Measurements from ENCODE around the gene PCBD2. TPM values are rescaled to one million over a fixed set of nuclear protein-coding genes. Genes with fewer than 3 reads are reported as not detected.

The PCBD2 gene
- total and polyA plus RNA-seq, 4 donors: 5.9 to 12.8 (median 10.3) TPM

GRCh38 chr5:134964359-134965270, 59.7 kb downstream of the PCBD2 start:
- TF ChIP-seq TAF1 (conservative IDR thresholded peaks at IDR 0.05) (no peak), NR2F2 (IDR thresholded peaks at IDR 0.05) (peak; percentile 67), HNF4G (IDR thresholded peaks at IDR 0.05) (no peak), EGR1 (IDR thresholded peaks at IDR 0.05; ENCODE audit: low read depth in 2 of 2) (no peak), CTCF (IDR thresholded peaks at IDR 0.05; ENCODE audit: low read depth, low read length, missing input control) (no peak)
- Histone ChIP-seq H3K9ac (ENCODE audit: low read depth in 1 of 2, low read length in 2 of 2) (no peak overlapping the region), H3K9me3 (ENCODE audit: control insufficient read depth in 4 of 4, low read length in 3 of 4) (no peaks in the 10 kb centered on the region), H3K36me3 (ENCODE audit: control insufficient read depth in 4 of 4, insufficient read depth in 3 of 4, low read depth in 1 of 4, low read length in 3 of 4) (peaks cover 2 to 8% (median 4%) of the 10 kb centered on the region in 4 donors), H3K4me1 (ENCODE audit: control insufficient read depth in 4 of 4, insufficient read depth in 4 of 4, low read length in 3 of 4) (no peaks in the 10 kb centered on the region), H3K27ac (ENCODE audit: low read depth in 1 of 2, low read length in 2 of 2) (no peak overlapping the region), H3K4me3 (ENCODE audit: low read depth in 1 of 3, low read length in 3 of 3) (no peak overlapping the region), H3K27me3 (ENCODE audit: control insufficient read depth in 4 of 4, insufficient read depth in 4 of 4, low read length in 3 of 4) (no peaks in the 10 kb centered on the region)
- WGBS: 86% methylated on average over 12 of the region's 12 CpGs
- no peak for DNase-seq (ENCODE audit: low spot score)

GRCh38 chr5:134965271-134965825, 60.4 kb downstream of the PCBD2 start:
- no peaks in the 10 kb centered on the region for H3K4me1 ChIP-seq (ENCODE audit: control insufficient read depth in 4 of 4, insufficient read depth in 4 of 4, low read length in 3 of 4)
- TF ChIP-seq NR2F2 (IDR thresholded peaks at IDR 0.05): no peak
- no peak for TF ChIP-seq TAF1 (conservative IDR thresholded peaks at IDR 0.05)
- TF ChIP-seq EGR1 (IDR thresholded peaks at IDR 0.05; ENCODE audit: low read depth in 2 of 2): no peak
- H3K9me3 ChIP-seq (ENCODE audit: control insufficient read depth in 4 of 4, low read length in 3 of 4): no peaks in the 10 kb centered on the region
- no peak overlapping the region for H3K4me3 ChIP-seq (ENCODE audit: low read depth in 1 of 3, low read length in 3 of 3)
- 87% methylated on average over 3 of the region's 3 CpGs for WGBS
- H3K36me3 ChIP-seq (ENCODE audit: control insufficient read depth in 4 of 4, insufficient read depth in 3 of 4, low read depth in 1 of 4, low read length in 3 of 4): peaks cover 2 to 8% (median 4%) of the 10 kb centered on the region in 4 donors
- H3K9ac ChIP-seq (ENCODE audit: low read depth in 1 of 2, low read length in 2 of 2): no peak overlapping the region
- no peak overlapping the region for H3K27ac ChIP-seq (ENCODE audit: low read depth in 1 of 2, low read length in 2 of 2)
- DNase-seq (ENCODE audit: low spot score): no peak
- H3K27me3 ChIP-seq (ENCODE audit: control insufficient read depth in 4 of 4, insufficient read depth in 4 of 4, low read length in 3 of 4): no peaks in the 10 kb centered on the region

GRCh38 chr5:134967607-134968006, 62.7 kb downstream of the PCBD2 start, which contains the start of gene CATSPER3:
Gene CATSPER3, plus strand, starts transcription at chr5:134967907. Its CDS starts 85 bp downstream, at chr5:134967992.
- Histone ChIP-seq H3K36me3 (ENCODE audit: control insufficient read depth in 4 of 4, insufficient read depth in 3 of 4, low read depth in 1 of 4, low read length in 3 of 4) (peaks cover 2 to 5% (median 3%) of the 10 kb centered on the region in 4 donors), H3K27ac (ENCODE audit: low read depth in 1 of 2, low read length in 2 of 2) (no peak within 1 kb of the TSS)
- WGBS: 96% methylated on average over 3 of the region's 3 CpGs
- no peak for TF ChIP-seq GABPA (IDR thresholded peaks at IDR 0.05 in 1 of 2, conservative IDR thresholded peaks at IDR 0.05 in 1 of 2)
- no peak for TF ChIP-seq RXRA (IDR thresholded peaks at IDR 0.05)
- TF ChIP-seq ZBTB33 (IDR thresholded peaks at IDR 0.05): no peak
- TF ChIP-seq SP1 (IDR thresholded peaks at IDR 0.05): no peak
- TF ChIP-seq RAD21 (IDR thresholded peaks at IDR 0.05): no peak
- no peak for TF ChIP-seq EGR1 (IDR thresholded peaks at IDR 0.05; ENCODE audit: low read depth in 2 of 2)
- no peak for TF ChIP-seq JUND (IDR thresholded peaks at IDR 0.05)
- no peak for TF ChIP-seq NR2F2 (IDR thresholded peaks at IDR 0.05)
- no peak for TF ChIP-seq TAF1 (conservative IDR thresholded peaks at IDR 0.05)
- TF ChIP-seq YY1 (IDR thresholded peaks at IDR 0.05): no peak
- no peak for TF ChIP-seq MAX (IDR thresholded peaks at IDR 0.05)
- TF ChIP-seq HNF4A (conservative IDR thresholded peaks at IDR 0.05): no peak
- TF ChIP-seq CTCF (IDR thresholded peaks at IDR 0.05; ENCODE audit: low read depth, low read length, missing input control): no peak
- TF ChIP-seq ATF3 (IDR thresholded peaks at IDR 0.05): no peak
- TF ChIP-seq HNF4G (IDR thresholded peaks at IDR 0.05): no peak
- TF ChIP-seq FOXA2 (IDR thresholded peaks at IDR 0.05): no peak

More at GRCh38 chr5:134967607-134968006, 62.7 kb downstream of the PCBD2 start, which contains the start of gene CATSPER3:
- H3K4me1 ChIP-seq (ENCODE audit: control insufficient read depth in 4 of 4, insufficient read depth in 4 of 4, low read length in 3 of 4): no peaks in the 10 kb centered on the region
- H3K27me3 ChIP-seq (ENCODE audit: control insufficient read depth in 4 of 4, insufficient read depth in 4 of 4, low read length in 3 of 4): no peaks in the 10 kb centered on the region
- H3K9ac ChIP-seq (ENCODE audit: low read depth in 1 of 2, low read length in 2 of 2): no peak within 1 kb of the TSS
- DNase-seq (ENCODE audit: low spot score): no peak
- no peaks in the 10 kb centered on the region for H3K9me3 ChIP-seq (ENCODE audit: control insufficient read depth in 4 of 4, low read length in 3 of 4)
- H3K4me3 ChIP-seq (ENCODE audit: low read depth in 1 of 3, low read length in 3 of 3): no peak within 1 kb of the TSS

All from liver (tissue), 9 donors.